HG03521 (cell line): ENCODE results near the gene LACTB.

ENCODE experiments used
- ATAC-seq: cut with Tn5 transposase; IDR thresholded peaks from one replicate; pipeline ENCODE4 v1.9.1; 2021; ENCODE audit warnings: mild to moderate bottlenecking, moderate library complexity; ENCODE audit not compliant: unreplicated experiment

The LACTB gene

DNA sequence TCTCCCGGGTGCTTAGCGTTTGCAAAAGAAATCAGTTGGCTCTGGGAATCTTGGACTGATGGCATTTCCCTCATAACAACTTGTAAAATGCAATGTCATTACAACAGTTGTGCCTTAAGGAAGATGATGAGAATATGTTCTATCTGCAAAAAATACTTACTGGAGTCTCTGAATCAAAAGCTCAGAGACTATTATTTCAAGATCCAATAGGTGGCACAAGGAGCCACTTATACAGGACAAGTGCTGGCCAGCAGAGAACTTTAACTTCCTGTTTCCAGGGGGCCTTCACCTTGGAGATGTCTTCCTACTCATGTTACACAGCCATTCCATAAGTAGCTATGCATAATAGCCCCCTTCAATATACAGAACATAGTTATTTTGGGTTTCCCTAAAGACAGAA lies 44.6 kb downstream of the LACTB start:
- no peak for ATAC-seq

DNA sequence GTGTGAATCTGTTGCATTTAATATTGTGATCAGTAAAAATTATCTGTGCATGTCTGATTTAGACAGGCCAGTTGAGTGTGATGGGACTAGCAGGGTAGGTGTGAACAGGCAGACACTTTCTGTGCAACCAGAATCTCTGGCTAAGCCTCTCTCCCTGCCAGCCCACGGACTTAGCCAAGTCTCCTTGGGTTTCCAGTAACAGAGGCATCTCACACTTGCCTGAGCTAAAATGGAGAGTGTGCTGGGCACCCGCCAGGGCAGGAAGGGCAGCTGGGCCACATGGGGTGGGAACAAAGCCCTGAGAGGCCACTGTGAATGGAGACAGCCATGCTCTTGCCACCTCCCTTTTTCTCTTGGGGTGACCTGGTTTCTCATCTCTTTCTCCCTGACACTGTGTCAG lies 48.1 kb downstream of the LACTB start:
- ATAC-seq: no peak

DNA sequence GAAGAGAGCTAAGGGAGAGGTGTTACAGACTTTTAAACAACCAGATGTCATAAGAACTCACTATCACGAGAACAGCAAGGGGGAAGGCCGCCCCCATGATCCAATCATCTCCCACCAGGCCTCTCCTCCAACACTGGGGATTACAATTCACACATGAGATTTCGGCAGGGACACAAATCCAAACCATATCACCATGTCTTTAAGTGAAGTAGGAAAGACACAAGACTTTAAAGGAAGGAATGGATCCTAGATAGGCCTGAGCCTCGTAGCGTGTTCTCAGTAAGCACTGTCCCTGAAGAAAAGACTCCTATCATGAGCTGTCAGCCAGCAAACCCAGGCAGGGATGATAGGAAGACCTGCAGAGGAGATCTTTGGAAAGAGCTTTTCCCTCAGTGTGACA lies 50.7 kb downstream of the LACTB start:
- no peak for ATAC-seq

DNA sequence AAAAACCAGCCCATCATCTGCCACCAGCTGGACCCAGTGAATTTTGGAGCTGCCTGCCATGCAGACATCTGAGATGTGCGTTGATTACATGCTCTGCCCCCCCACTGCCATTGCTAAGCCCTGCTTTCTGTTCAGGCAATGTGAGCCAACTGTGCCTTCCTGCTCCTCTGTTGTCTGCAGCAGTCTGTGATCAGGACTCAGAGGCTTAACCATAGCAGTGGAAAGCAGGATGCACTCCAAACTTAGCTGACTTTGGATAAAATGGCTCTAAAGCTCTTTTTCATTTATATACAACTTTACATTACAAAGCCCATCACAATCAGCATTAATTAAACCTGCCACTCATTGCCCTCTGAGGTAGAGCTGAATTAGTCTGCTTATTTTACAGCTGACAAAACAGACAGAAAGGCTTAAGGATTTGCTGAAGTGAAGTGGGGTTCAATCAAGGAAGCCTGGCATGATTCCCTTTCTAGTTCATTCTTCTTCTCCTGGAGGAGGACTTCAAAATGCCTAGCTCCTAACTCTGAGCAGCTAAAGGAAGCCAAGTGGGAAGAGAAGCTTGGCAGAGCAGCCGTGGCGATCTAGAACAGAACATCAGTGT lies 51.3 kb downstream of the LACTB start:
- no peak for ATAC-seq

DNA sequence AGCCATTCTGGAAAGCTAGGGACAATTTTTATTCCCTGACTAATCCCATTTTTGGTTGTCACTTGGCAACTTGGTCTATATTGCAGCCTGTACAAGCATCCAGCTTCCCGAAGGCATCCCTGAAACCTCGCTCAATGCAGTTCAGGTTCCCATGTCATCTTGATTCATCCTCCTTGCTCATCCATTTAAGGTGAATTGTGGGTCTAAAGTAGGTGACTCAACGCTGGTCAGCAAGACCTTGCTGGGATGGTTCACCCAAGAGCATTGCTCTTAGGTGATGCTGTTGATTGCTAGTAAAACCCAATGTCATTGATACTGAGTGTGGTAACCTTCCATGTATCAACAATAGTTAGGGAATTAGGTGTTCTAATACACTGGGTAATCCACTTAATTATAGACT lies 54.6 kb downstream of the LACTB start:
- no peak for ATAC-seq

DNA sequence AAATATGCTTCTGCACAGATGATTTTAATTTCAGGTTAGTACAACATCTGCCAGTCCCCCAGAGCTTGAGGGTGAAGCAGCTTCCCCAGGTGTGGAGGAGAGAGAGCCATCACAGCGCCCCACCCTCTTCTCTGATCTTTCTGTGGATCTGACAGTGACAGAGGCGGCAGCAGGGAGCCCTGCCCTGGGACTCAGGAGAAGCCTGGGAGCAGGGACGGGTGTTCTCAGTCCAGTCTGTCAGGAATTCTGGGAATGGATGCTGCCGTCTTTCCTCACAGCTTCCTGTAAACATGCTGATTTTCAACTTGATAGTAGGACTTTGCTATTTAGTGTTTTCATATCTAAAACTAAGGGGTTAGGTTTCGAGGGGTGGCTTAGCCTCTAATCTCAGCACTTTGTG lies 56.4 kb downstream of the LACTB start:
- no peak for ATAC-seq

DNA sequence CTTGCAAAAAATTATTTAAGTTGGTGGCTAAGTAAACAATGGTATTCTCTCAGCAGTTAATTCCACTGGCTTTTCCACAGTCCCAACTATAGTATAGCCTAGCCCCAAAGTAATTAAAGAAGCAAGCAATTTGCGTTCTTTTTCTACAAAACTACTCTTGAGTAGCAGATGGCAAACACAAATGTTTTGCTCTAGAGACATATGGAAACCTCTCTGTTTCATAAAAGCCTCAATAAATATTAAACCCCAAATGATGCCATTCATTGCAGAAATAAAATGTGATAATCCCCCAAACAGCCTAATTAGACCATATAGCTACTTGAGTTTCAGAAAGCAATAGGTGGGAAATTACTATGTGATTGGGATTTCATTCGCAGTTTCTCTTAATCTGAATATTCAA lies 59.1 kb downstream of the LACTB start:
- no peak for ATAC-seq

DNA sequence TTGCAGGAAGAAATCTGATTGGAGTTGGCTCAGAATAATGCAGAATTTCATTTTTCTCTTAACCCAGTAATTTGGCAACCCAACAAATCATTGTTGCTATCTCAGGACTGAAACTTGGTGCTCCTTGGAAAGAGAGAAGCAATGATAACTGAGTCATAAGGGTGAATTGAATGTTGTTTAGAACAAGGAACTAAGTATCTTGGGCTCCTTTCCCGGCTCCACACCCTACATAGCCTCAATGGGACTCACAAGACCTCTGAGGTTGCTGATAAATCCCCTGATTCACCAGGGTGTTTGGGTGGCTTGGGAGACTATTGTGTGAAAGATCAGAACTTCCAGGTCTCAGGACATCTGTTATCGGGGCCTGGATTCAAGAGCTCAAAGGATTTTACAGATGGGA lies 60.0 kb downstream of the LACTB start:
- no peak for ATAC-seq

DNA sequence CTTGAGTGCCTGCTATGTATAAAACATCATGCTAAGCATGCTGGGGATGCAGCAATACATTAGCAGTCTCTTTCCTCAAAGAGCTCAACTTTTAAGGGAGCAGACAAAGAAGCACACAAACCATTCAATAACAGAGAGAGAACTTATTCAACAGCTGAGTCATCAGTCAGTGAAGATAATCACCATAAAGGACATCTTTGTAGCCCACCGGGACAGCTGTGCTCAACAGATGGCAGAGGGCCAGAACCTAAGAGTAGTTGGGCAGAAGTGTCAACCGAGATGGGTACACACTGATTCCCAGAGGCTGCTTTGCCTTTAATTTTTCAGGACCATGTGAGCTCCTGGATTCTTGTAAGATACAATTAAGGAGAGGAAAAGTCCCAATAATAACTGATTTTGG lies 63.5 kb downstream of the LACTB start:
- ATAC-seq: no peak

DNA sequence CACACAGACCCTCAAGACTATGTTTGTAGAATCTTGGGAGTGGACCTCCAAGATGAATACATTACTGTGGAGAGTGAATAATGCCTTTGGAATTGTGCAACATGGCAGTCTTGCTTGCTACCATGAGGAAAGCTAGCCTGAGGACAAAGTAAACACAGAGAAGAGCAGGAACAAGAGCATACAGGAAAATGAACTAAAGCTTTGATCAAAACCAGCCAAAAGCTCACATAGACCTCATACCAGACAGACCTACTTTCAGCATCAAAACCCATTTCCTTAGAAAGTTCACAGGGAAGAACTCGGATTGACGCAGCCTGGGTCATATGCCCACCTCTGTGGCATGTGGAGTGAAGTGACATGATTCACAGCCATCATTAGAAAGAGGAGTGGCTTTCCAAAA lies 64.4 kb downstream of the LACTB start:
- no peak for ATAC-seq

DNA sequence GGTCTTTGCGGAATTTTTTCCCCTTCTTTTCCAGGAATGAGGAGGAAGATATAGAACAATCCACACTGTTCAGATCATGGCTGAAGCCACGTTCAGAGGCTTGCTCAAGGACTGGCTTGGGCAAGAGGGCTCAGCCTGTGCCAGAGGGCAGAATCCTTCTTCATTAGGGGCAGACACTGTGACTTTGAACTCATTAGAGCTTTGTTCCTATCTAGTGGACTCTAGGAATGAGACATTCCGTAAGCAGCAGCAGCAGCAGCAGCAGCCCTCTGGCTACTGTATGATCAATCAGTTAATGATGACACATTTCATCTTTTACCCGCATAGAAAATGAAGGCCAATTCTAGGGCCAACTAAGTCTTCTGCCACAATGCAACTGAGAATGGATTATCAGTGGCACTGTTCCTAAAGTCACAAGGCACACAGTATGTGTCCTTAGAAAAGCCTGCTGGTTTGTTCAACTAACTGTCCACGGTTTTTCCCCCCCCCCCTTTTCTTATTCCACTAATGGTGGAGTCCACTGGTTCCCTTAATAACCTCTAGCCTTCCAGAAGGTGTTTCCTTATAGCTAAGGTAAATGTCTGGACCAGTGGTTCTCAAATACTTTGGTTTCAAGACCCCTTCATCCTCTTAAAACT lies 66.0 kb downstream of the LACTB start:
- no peak for ATAC-seq

DNA sequence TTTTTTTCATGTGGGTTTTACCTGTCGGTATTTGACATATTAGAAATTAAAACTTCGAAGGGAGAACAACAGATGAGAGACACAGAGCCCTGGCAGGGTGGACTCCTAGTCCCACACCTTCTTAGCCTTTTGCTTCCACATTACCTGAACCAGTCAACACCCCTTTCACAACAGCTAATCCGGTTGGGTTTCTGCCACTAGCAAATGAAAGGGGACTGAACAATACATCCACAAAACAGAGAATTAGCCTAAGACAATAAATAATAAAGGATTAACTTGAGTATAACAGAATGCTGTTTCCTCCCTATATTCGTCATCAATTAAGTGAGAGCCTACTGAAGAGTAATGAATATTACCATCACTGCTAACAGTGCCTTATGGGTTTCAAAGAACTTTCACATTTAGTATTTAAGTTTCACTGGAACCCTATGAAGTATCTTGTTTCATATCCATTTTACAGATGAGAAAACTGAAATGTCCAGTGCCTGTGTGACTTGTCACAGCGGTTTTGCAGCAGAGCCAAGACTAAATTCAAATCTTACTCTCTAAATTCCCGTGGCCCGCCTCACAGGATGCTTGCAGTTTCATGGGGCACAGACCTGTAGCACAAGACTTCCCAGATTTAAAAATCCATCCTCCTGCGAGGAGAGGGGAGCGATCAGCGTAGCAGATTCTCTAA lies 66.7 kb downstream of the LACTB start:
- ATAC-seq: no peak

DNA sequence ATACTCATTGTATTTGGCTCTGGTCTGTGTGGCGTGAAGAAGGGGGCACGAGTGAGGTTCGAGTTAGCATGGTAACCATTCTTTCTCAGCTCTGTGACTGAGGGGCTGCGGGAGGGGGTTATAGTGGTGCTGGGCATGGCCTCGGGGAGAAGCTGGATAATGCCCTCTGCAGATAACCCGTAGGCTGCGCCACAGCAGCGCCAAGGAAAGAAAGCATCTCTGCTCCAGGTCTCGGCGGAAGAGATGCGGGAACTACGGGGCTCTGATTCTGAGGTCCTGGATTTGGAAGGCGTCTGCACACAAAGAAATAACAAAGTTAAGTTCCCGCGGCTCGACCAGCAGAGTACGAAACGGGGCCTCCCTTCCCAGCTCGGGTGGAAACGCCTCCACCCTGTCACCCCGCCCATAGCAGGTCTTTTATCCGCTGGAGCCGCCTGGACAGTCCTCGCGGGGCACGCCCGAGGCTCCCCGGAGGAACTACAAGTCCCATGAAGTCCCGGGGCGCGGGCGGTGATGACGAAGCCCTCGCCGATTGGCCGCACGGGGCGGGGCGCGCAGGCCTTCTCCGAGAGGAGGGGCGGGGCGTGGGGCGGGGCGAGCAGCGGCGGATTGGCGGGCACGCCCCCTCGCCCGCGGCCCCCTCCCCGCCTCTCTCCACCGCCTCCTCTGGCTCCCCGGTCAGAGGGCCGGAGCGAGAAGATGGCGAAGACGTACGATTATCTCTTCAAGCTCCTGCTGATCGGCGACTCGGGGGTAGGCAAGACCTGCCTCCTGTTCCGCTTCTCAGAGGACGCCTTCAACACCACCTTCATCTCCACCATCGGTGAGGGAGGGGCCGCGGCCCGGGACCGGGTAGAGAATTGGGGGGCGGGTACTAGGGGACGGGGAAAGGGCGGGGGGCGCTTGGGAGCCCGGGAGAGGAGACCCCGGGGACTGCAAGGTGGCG lies 67.5 kb downstream of the LACTB start, which contains the start of gene RAB8B:
Gene RAB8B, plus strand, starts transcription at position 681 of the 946 bp plus-strand sequence. Its CDS starts 19 bp downstream, at position 700.
- ATAC-seq: peak; percentile 89

DNA sequence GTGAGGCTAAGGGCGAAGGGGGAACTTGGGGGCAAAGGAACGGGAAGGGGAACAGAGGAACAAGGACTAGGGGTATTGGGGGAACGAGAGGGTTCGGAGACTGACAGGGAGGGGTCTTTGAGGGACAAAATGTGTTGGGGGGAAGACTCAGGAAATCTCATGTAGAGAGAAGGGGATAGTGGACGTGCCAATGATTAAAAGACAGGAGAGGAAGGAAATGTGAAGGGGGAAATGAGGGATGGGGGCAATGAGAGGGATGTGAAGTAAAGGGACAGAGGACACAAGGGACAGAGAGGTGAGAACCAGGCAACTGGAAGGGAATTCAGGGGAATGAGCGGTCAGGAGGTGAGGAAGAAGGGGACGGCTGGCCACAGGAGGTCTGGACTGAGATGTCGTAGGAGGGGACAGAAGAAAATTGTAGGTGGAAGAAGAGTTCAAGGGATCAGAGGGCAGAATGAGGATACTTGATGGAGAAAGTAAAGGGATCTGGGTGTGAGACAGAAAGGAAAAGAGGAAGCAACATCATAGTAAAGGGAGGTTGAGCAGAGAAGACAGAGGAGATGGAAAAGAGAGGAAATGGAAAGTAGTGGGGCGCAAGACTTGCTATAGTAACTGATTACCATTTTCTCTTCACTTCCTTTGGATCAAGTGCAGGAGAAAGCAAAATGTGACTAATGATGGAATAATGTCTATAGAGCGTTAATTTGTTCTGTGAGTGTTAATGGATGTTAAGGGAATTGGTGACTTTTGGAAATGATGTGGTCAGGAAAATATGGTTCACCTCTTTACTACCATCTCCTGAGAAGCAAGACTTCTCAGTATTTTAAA lies 68.5 kb downstream of the LACTB start:
- no peak for ATAC-seq

DNA sequence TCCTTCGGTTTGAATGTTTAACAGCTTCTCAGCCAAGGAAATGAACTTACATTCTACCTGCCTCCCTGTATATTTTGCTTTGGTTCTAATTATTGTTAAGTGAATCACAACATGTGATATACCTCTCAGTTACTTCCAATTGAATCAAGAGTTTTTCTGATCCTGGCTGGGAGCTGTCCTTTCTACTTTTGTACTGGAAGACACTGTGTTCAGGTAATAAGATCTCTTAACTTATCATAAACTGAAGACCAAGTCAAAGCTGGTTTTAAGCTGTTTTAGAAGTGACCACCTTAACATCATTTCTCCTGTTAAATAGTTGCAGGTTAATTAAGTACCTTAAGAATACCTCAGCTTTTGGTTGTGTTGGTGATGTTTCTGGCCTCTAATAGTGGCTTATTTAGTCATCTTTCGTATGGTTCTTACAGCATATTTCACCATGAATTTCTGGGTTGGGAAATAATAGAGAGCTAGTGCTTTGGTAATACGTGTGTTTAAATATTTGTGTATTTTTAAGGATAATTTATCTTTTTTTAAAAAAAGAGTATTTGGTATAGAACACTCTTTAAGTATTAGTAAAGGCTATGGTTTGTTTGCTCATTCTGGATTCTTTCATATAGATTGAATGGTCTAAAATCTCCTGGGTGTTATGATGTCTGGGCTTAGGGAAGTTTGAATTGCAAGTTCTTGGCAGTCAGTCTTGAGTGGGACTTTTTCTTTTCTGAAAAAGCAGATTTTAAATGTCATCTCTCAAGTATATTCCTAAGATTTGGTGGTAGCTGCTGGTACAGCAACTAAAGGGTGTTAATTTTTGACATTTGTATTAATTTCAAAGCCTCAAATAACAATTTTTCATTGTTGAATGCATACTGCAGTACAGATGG lies 69.3 kb downstream of the LACTB start:
- ATAC-seq: no peak
